GOT3 (cell line): Measurements from ENCODE around the gene SMCHD1.
"Not testable (repeated sequence)": the region's sequence is repeated elsewhere in the genome, so short reads cannot be mapped to it uniquely, and the experiment has no call there.

Experiments used
- DNase-seq: peaks from one replicate; lab custom pipeline; 2025; ENCODE audit warnings: mixed read lengths; lab: John Stamatoyannopoulos, UW

The SMCHD1 gene

DNA sequence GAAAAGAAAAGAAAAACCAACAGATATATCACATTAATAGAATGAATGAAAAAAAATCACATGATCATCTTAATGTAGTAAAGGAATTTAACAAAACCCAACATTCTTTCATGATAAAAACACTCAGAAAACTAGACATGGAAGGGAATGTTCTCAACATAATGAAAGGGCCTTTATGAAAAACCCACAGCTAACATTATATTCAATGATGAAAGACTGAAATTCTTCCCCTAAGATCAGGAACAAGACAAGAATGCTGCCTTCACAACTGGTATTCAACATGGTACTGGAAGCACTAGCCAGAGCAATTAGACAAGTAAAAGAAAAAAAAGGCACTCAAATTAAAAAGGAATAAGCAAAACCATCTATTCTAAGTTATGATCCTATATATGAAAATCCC is 162.8 kb downstream of the SMCHD1 start:
- no peak for DNase-seq

DNA sequence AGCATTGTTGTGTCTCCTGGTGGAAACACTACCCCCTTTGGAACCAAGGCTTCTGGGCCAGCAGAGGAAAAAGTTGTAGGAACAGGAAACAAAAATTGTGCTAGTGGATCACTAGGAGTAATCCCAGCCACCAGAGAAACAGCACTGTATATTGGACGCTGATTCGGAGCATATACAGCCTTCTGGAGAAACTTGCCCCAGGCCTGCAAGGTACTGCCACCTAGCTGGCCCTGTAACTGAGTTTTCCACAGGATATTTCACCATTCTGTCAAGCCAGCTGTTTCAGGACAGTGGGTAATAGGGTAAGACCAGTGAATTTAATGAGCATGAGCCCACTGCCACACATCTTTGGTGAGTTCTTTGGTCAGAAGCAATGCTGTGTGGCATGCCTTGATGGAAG is 166.2 kb downstream of the SMCHD1 start:
- DNase-seq: no peak

GRCh38 chr18:2822213-2822921 is 166.8 kb downstream of the SMCHD1 start:
- no peak for DNase-seq

DNA sequence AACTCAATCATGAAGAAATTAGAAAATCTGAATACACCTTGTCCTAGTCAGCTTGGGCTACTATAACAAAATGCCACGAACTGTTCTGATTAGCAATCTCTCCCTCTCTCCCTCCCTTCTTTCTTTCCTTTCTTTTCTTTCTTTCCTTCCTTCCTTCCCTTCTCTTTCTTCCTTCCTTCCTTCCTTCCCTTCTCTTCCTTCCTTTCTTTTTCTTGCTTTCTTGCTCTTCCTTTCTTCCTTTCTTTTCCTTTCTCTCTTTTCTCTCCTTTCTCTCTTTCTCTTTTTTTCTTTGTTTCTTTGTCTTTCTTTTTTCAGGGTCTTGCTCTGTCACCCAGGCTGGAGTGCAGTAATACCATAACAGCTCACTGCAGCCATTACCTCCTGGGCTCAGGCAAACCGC is 167.7 kb downstream of the SMCHD1 start:
- no peak for DNase-seq

GRCh38 chr18:2823966-2824365 is 168.4 kb downstream of the SMCHD1 start:
- DNase-seq: no peak

GRCh38 chr18:2824865-2825264 is 169.3 kb downstream of the SMCHD1 start:
- DNase-seq: no peak

DNA sequence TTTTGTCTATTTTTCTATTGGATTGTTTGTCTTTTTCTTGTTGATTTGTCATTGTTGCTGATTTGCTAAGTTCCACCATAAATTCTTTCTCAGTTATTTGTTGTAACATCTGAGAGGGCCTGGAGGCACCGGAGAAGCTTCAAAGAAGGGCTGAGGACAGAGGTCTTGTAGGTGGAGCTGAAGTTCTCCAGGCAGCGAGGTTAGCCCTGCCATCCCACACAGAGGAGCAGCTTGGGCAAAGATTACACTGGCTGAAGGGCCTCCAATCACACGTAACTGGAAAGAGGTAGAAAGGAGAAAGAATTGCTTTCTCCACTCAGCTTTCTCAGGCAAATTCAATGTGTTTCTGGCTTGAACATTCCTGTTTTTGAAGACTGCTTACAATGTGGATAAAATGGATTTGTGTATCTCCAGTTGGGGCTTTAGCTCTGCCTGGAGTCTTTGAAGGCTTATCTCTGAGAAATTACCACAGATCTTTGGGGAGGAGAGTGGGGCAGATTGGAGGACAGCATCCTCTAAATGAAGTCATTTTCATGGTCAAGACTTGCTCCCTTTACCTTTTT is 170.2 kb downstream of the SMCHD1 start:
- DNase-seq: no peak

DNA sequence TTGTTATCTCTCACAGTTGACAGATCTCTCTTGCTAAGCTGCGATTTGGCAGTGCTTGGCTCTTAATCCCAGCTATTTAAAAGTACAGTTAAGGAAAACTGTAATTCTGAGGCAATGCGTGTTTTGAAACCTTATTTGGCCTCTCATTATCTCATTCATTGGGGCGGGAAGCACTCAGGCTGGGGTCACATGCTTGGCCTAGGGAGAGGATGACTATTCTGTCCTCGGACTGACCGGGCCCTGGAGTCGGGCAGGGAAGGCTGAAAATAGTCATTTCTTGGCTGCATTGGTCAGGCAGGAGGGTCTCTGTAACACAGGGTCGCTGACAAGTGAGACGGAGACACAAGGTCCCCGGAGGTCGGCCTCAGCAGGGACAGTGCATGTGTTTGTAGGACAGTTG is 171.1 kb downstream of the SMCHD1 start:
- DNase-seq: no peak

GRCh38 chr18:2827061-2827460 is 171.5 kb downstream of the SMCHD1 start:
- no peak for DNase-seq

GRCh38 chr18:2836118-2836517 is 180.6 kb downstream of the SMCHD1 start:
- DNase-seq: not testable (repeated sequence)

- not testable (repeated sequence) for DNase-seq
Measured at GRCh38 chr18:2837290-2837689, 181.8 kb downstream of the SMCHD1 start.

GRCh38 chr18:2839202-2839601 is 183.7 kb downstream of the SMCHD1 start:
- DNase-seq: no peak

- no peak for DNase-seq
Measured at GRCh38 chr18:2840521-2840920, 185.0 kb downstream of the SMCHD1 start.

DNA sequence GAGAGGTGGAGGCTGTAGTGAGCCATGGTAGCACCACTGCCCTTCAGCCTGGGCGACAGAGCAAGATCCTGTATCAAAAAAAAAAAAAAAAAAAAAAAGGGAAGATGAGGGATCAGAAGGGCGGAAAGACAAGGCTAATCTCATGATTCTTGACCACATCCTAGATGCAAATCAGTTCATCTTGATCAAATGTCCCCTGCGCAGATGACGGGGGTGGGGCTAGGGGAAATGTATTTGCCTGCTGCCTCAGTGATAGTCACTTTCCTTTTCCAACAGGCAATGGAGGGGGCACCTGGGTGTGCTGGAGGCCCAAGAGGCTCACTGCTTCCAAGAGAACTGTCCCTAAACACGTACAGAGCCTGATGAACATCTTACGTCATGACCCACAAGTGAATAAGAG is 187.6 kb downstream of the SMCHD1 start:
- no peak for DNase-seq

DNA sequence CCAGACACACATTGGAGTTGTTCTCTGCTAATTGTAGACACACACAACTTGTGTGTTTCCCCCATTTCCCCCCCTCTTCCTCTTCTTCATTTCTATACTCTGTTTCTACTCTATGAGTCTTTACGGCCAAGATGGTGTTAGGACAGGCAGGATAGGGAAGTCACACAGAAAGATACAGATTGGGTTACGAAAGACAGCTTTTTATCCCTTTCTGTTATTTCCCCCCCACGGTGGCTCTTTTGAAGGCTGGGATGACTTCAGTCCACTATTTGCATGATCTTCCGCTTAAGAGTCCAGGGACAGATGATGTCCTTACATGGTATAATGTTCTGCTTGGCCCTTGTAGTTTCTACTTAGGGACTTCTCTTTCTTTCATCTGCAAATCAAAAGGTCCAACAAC is 189.6 kb downstream of the SMCHD1 start:
- no peak for DNase-seq

DNA sequence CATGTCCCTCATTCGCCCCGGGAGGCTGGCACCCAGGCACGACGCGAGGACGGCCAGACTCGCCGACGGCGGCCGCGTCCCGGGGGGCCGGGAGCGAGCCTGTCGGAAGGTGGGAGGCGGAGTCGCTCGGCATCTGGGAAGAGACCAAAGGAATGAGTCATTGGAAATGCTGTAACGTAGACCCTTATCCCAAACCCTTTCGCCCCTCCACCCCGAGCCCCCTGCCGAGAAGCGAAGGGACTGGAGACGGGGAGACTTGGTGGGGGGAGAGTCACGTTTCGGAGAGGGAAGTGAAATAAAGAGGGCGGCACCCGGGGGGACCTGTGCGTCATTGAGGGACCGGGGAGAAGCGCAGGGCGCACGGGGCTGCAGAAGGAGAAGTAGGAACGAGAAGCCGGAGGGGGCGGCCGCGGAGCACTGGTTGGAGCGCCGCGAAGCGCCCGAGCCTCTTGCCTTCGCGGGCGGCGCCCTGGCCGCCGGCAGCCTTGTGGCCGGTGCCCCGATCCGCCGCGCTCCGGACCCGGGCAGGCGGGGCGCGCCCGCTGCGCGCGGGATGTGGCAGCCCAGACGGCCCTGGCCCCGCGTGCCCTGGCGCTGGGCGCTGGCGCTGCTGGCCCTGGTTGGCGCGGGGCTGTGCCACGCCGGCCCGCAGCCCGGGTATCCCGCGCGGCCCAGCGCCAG is 191.2 kb downstream of the SMCHD1 start, which contains the start of gene EMILIN2:
EMILIN2 (plus strand) TSS at position 371 of the 681 bp plus-strand sequence; CDS start at position 554, 183 bp downstream.
- DNase-seq: no peak

GRCh38 chr18:2847317-2848246 is 192.1 kb downstream of the SMCHD1 start:
- DNase-seq: no peak

- DNase-seq: no peak
Measured at GRCh38 chr18:2848247-2849246, 193.0 kb downstream of the SMCHD1 start.

GRCh38 chr18:2850816-2851215 is 195.3 kb downstream of the SMCHD1 start:
- no peak for DNase-seq

- no peak for DNase-seq
Measured at GRCh38 chr18:2851771-2852170, 196.2 kb downstream of the SMCHD1 start.

- not testable (repeated sequence) for DNase-seq
Measured at GRCh38 chr18:2852460-2852859, 196.9 kb downstream of the SMCHD1 start.
